Testis (tissue), 3 donors: Measurements from ENCODE around the gene PODNL1. TPM values are rescaled to one million over a fixed set of nuclear protein-coding genes. Genes with fewer than 3 reads are reported as not detected.

Experiments
- DNase-seq: peaks from one replicate; pipeline ENCODE4 v3.0.0-alpha.2; 2019
- H3K27ac ChIP-seq, 2 donors: fragments of 200-600 bp; sonication (generic); one replicate each; pipeline ENCODE4 v1.5.1; 2019
- H3K27me3 ChIP-seq: fragments of 200-600 bp; sonication (generic); one replicate; pipeline ENCODE4 v1.5.1; 2019
- H3K36me3 ChIP-seq: fragments of 200-600 bp; sonication (generic); one replicate; pipeline ENCODE4 v1.5.1; 2017; ENCODE audit warnings: low read depth; ENCODE audit errors: missing control alignments
- H3K4me1 ChIP-seq: fragments of 200-600 bp; sonication (generic); one replicate; pipeline ENCODE4 v1.5.1; 2019
- H3K4me3 ChIP-seq, 2 donors: fragments of 200-600 bp; sonication (generic); one replicate each; pipeline ENCODE4 v1.5.1; 2017 to 2019
- H3K9me3 ChIP-seq: fragments of 200-600 bp; sonication (generic); one replicate; pipeline ENCODE4 v1.5.1; 2017
- CTCF ChIP-seq, 3 experiments: fragments of 450-650 bp in 2 of 3; fragments of 200-600 bp in 1 of 3; sonication (generic) in 1 of 3; IDR thresholded peaks; one replicate each; pipeline ENCODE4 v1.5.1; 2016 to 2019; ENCODE audit warnings: antibody characterized with exemption in 3 of 3, mild to moderate bottlenecking in 2 of 3, moderate library complexity in 1 of 3
- POLR2A ChIP-seq: fragments of 450-650 bp; IDR thresholded peaks from one replicate; pipeline ENCODE4 v1.6.1; 2017; ENCODE audit warnings: antibody characterized with exemption, mild to moderate bottlenecking, moderate library complexity
- WGBS, 2 donors: methylation state at CpG; one replicate each; pipeline ENCODE4 v1.1.5; 2018; 5-methylcytosine and 5-hydroxymethylcytosine counted together
- intact Hi-C: fragments of 100-400 bp; cut with DNase I; formaldehyde crosslinking; loops from one replicate; pipeline ENCODE4 v1.15.1; 2023; ENCODE audit warnings: low total_unique reads
- polyA plus RNA-seq: library from polyadenylated mRNA; stranded (reverse); fragments of 350-450 nt; fragmentation: Illumina TruSeq; extraction: RNeasy Lipid Tissue Mini Kit (QIAGEN cat#74804); gene quantifications from one replicate; pipeline ENCODE4 v1.2.3, GENCODE V29; 2014; ENCODE audit warnings: low read depth, low replicate concordance; ENCODE audit not compliant: insufficient read depth
- total RNA-seq, 2 donors: library from RNA; depleted of rRNA; stranded (reverse); fragments of >200 nt; gene quantifications; one replicate each; pipeline ENCODE4 v1.2.3, GENCODE V29; 2016

PODNL1 gene
- total and polyA plus RNA-seq, 3 donors from 2014 or later, result 5.8 to 14.6 (median 12.6) TPM

- no peaks in the 10 kb centered on the region for H3K9me3 ChIP-seq
- peaks cover 4% of the 10 kb centered on the region for H3K4me1 ChIP-seq
- TF ChIP-seq CTCF (IDR thresholded peaks at IDR 0.05) (no peak), POLR2A (no peak)
- 77 to 84% methylated on average over 2 of the region's 2 CpGs for WGBS, 2 donors
- no peak for DNase-seq
- intact Hi-C loops, result no loop called here
- no peaks in the 10 kb centered on the region for H3K36me3 ChIP-seq
- H3K4me3 ChIP-seq, result no peak overlapping the region
- H3K27me3 ChIP-seq, result no peaks in the 10 kb centered on the region
- H3K27ac ChIP-seq, result no peak overlapping the region
Observed at GRCh38 chr19:13934785-13935109, 3.5 kb downstream of the PODNL1 start.

- Histone ChIP-seq H3K27me3 (no peaks in the 10 kb centered on the region), H3K4me1 (peaks cover 4% of the 10 kb centered on the region), H3K27ac (no peak overlapping the region), H3K4me3 (no peak overlapping the region), H3K36me3 (no peaks in the 10 kb centered on the region), H3K9me3 (no peaks in the 10 kb centered on the region)
- 94% methylated on average over 38 of the region's 42 CpGs; no CpG with 5 or more reads in 1 of the 2 donors for WGBS, 2 donors
- DNase-seq, result no peak
- TF ChIP-seq CTCF (IDR thresholded peaks at IDR 0.05), result no peak
- TF ChIP-seq POLR2A, result no peak
- intact Hi-C loops, result no loop called here
Observed at GRCh38 chr19:13932911-13933393, 5.3 kb downstream of the PODNL1 start.

GRCh38 chr19:13932149-13932637 lies 6.0 kb downstream of the PODNL1 start:
- WGBS, 2 donors, result 92 to 95% methylated on average over 6 of the region's 6 CpGs
- H3K36me3 ChIP-seq, result no peaks in the 10 kb centered on the region

GRCh38 chr19:13931391-13932148 lies 6.6 kb downstream of the PODNL1 start:
- no peaks in the 10 kb centered on the region for H3K9me3 ChIP-seq
- WGBS, 2 donors, result 80 to 81% methylated on average over 3 to 27 of the region's 30 CpGs
- no peaks in the 10 kb centered on the region for H3K4me1 ChIP-seq
- H3K27ac ChIP-seq, result no peak overlapping the region
- intact Hi-C loops, result no loop called here
- TF ChIP-seq CTCF (IDR thresholded peaks at IDR 0.05), result no peak
- TF ChIP-seq POLR2A, result no peak
- H3K4me3 ChIP-seq, result no peak overlapping the region
- H3K27me3 ChIP-seq, result no peaks in the 10 kb centered on the region
- H3K36me3 ChIP-seq, result no peaks in the 10 kb centered on the region
- no peak for DNase-seq

More at GRCh38 chr19:13932149-13932637, 6.0 kb downstream of the PODNL1 start:
- Histone ChIP-seq H3K27ac (no peak overlapping the region), H3K9me3 (no peaks in the 10 kb centered on the region), H3K4me1 (no peaks in the 10 kb centered on the region), H3K27me3 (no peaks in the 10 kb centered on the region), H3K4me3 (no peak overlapping the region)
- intact Hi-C loops, result no loop called here
- DNase-seq, result no peak
- TF ChIP-seq POLR2A (no peak), CTCF (IDR thresholded peaks at IDR 0.05) (no peak)

- Histone ChIP-seq H3K4me1 (no peaks in the 10 kb centered on the region), H3K4me3 (no peak overlapping the region), H3K9me3 (no peaks in the 10 kb centered on the region), H3K36me3 (no peaks in the 10 kb centered on the region), H3K27me3 (no peaks in the 10 kb centered on the region), H3K27ac (no peak overlapping the region)
- WGBS, 2 donors, result 78 to 80% methylated on average over 1 to 11 of the region's 17 CpGs
- no peak for DNase-seq
- intact Hi-C loops, result no loop called here
- TF ChIP-seq CTCF (IDR thresholded peaks at IDR 0.05) (no peak), POLR2A (no peak)
Observed at GRCh38 chr19:13930402-13930801, 7.8 kb downstream of the PODNL1 start.
